ENCODE data around the gene CEP135. TPM values are rescaled to one million over a fixed set of nuclear protein-coding genes. Genes with fewer than 3 reads are reported as not detected.
A peak's percentile ranks its signal among the peaks of the same experiment; 100 is the strongest.

CEP135 gene
- total RNA-seq, 1 donor from 2014 or later, result 16.8 TPM

DNA sequence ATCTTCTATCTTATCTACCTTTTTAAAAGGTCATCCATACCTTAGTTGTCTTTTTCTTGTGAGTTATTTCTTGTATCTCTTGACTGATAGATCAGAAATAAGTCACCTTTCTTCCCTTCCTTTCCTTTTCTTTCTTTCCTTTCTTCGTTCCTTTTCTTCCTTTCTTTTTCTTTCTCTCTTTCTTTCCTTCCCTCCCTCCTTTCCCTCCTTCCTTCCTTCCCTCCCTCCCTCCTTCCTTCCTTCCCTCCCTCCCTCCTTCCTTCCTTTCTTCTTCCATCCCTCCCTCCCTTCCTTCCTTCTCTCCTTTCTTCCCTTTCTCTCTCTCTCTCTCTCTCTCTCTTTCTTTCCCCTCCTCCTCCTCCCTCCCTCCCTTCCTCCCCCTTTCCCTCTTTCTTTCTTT lies 93.5 kb downstream of the CEP135 start:
- H3K27ac Mint-ChIP-seq, result no peak overlapping the region
- H3K27me3 Mint-ChIP-seq, result peaks cover 13% of the 10 kb centered on the region
- no peaks in the 10 kb centered on the region for H3K36me3 Mint-ChIP-seq
- H3K4me3 Mint-ChIP-seq, result no peak overlapping the region
- TF ChIP-seq, protein P1, sequence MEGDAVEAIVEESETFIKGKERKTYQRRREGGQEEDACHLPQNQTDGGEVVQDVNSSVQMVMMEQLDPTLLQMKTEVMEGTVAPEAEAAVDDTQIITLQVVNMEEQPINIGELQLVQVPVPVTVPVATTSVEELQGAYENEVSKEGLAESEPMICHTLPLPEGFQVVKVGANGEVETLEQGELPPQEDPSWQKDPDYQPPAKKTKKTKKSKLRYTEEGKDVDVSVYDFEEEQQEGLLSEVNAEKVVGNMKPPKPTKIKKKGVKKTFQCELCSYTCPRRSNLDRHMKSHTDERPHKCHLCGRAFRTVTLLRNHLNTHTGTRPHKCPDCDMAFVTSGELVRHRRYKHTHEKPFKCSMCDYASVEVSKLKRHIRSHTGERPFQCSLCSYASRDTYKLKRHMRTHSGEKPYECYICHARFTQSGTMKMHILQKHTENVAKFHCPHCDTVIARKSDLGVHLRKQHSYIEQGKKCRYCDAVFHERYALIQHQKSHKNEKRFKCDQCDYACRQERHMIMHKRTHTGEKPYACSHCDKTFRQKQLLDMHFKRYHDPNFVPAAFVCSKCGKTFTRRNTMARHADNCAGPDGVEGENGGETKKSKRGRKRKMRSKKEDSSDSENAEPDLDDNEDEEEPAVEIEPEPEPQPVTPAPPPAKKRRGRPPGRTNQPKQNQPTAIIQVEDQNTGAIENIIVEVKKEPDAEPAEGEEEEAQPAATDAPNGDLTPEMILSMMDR (conservative IDR thresholded peaks at IDR 0.05), result no peak
- peaks cover 4% of the 10 kb centered on the region for H3K4me1 Mint-ChIP-seq (ENCODE audit: unreplicated experiment)
- H3K9me3 Mint-ChIP-seq, result no peaks in the 10 kb centered on the region
- DNase-seq (ENCODE audit: extremely low spot score, unreplicated experiment), result no peak

DNA sequence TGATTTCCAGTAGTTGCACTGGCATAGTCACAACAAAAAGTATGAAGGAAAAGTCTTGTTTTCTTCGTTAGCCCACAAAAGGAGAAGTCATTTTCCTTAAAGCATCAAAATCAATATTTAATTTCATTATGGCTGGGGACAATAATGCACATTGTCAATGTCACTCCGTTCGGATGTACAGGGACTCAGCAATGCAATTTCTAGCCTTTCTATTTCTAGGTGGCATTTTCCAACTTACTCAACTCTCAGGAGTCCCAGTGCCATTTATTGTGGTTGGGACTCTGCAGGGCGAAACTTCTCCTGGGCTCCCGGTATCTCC lies 99.6 kb downstream of the CEP135 start:
- Mint-ChIP-seq H3K9me3 (no peaks in the 10 kb centered on the region), H3K27me3 (no peaks in the 10 kb centered on the region), H3K36me3 (no peaks in the 10 kb centered on the region), H3K4me1 (ENCODE audit: unreplicated experiment) (peaks cover 21% of the 10 kb centered on the region), H3K27ac (peak overlapping the region; percentile 72), H3K4me3 (peak overlapping the region; percentile 90)
- TF ChIP-seq, protein P1 (conservative IDR thresholded peaks at IDR 0.05), result no peak
- DNase-seq (ENCODE audit: extremely low spot score, unreplicated experiment), result no peak

DNA sequence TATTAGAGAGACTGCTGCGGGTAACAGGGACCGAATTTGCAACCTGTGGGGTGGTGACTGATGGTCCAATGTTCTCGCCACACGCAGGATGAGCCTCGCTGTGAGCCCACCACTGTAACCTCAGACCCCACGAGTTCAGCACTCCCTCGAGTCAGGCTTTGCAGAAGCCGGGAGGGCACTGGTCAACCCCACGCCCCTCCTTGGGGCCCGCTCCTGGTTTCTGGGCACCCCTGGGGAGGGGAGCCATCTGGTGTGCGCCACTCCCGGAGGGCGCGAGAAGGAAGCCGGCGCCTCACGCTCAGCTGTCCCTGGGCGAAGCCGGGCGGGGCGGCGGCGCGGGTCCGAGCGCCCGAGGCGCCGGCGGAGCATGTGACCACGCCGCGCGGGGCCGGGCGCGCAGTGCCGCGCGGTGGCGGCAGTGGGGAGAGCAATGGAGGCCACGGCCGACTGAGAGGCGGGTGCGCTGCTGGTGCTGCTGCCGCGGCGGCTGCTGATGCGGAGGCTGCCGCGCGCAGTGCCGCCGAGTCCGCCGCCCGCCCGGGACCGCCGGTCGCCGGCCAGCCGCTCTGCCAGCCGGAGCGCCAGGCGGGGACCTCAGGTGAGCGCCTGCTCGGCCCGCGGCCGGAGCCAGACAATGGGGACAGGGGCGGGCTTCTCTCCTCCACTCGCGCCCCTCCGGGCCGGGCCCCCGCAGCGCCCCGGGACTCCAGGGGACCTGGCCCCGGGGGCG lies 100.1 kb downstream of the CEP135 start:
- Mint-ChIP-seq H3K9me3 (no peaks in the 10 kb centered on the region), H3K27me3 (no peaks in the 10 kb centered on the region), H3K27ac (peak overlapping the region; percentile 72), H3K4me1 (ENCODE audit: unreplicated experiment) (peaks cover 21% of the 10 kb centered on the region), H3K36me3 (no peaks in the 10 kb centered on the region), H3K4me3 (peak overlapping the region; percentile 90)
- peak; percentile 86 for DNase-seq (ENCODE audit: extremely low spot score, unreplicated experiment)
- TF ChIP-seq, protein P1 (conservative IDR thresholded peaks at IDR 0.05), result peak; percentile 59

DNA sequence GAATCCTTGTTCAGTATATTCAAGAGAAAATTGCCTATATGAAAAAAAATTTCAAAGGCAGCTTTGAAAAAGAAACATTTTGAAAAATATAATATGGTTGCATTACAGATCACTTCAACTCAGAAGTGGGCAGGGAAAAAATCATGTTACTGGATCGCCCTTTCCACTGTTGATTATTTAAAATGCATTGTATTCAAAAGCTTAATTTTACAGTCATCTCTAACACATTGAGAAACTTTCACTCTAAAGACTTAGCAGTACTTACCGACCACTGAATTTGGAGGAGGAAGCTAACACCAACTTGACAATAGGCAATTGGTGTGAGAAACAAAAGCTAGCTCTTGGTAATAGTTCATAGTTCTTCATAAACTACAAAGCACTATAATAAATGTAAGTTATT lies 101.9 kb downstream of the CEP135 start:
- peak overlapping the region; percentile 93 for H3K27ac Mint-ChIP-seq
- peaks cover 35% of the 10 kb centered on the region for H3K4me1 Mint-ChIP-seq (ENCODE audit: unreplicated experiment)
- H3K9me3 Mint-ChIP-seq, result no peaks in the 10 kb centered on the region
- H3K4me3 Mint-ChIP-seq, result peak overlapping the region; percentile 97
- H3K27me3 Mint-ChIP-seq, result no peaks in the 10 kb centered on the region
- no peaks in the 10 kb centered on the region for H3K36me3 Mint-ChIP-seq
- no peak for DNase-seq (ENCODE audit: extremely low spot score, unreplicated experiment)
- TF ChIP-seq, protein P1 (conservative IDR thresholded peaks at IDR 0.05), result no peak

DNA sequence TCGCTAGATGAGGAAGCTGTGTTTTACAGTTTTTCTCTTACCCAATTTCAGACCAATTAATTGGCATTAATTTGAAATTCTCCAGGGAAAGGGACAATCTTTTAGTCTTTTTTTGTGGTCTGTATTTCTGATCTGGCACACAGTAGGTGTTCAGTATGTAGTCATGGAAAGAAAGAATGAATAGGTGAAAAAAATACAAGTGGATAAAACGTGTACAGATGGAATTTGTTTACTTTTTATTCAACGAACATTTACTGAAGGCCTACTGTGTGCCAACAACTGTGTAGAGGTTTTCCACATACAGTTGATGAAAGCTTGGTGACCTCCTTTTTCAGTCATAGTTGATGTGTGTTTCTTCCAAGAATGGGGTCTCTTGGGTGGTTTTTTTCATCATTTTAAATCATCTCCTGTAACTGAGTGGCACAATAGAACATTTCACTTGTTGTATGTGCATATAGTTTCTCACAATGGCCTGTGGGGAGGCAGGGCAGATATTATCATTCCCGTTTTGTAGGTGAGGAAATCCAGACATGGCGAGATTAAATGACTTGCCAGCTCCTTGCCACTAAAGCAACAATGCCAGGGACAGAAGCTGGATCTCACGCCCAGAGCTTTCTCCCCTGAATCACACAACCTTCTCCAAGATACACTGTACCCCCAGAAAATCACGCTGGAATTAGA lies 102.4 kb downstream of the CEP135 start:
- Mint-ChIP-seq H3K36me3 (no peaks in the 10 kb centered on the region), H3K4me3 (peak overlapping the region; percentile 97), H3K27me3 (no peaks in the 10 kb centered on the region), H3K4me1 (ENCODE audit: unreplicated experiment) (peaks cover 41% of the 10 kb centered on the region), H3K27ac (peak overlapping the region; percentile 93), H3K9me3 (no peaks in the 10 kb centered on the region)
- no peak for DNase-seq (ENCODE audit: extremely low spot score, unreplicated experiment)
- TF ChIP-seq, protein P1 (conservative IDR thresholded peaks at IDR 0.05), result no peak

Data from type B pancreatic cell (in vitro differentiated cells).